ENCODE data around the gene EIF4H.

DNA sequence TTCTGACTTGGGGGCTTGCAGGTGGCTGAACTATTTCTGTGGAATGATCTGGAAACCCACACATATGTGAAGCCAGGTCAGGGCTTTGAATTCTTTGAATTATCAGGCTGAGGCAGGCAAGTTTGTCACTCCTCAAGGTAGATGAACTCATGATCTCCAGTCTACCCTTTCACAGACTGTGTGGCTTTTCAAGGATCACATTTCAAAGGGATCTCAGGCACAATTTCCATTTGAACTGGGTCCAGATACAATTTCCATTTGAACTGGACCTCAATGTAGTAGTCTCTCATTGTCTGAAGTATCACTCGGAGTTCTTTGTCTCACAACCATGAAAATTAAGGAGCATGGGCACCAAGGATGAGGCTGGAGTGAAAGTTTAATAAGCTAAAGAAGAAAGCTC, 25.7 kb upstream of the EIF4H start:
- TF ChIP-seq CTCF (conservative IDR thresholded peaks at IDR 0.05; ENCODE audit: low read depth, low read length) (no peak), EZH2 (IDR thresholded peaks at IDR 0.05; ENCODE audit: borderline replicate concordance, low read depth, low read length, poor library complexity, severe bottlenecking) (no peak)

All from A673 (cell line).